C4-2B (cell line): ENCODE data around the gene FAM135A.

ENCODE experiments used
- ZFX ChIP-seq: fragments of 450-650 bp; IDR thresholded peaks from 2 replicates; pipeline ENCODE4 v1.6.1; 2017
- TF ChIP-seq, protein P1 (sequence below): fragments of 450-650 bp; conservative IDR thresholded peaks from 2 replicates; pipeline ENCODE4 v1.5.1; 2017; ENCODE audit warnings: mild to moderate bottlenecking

DNA sequence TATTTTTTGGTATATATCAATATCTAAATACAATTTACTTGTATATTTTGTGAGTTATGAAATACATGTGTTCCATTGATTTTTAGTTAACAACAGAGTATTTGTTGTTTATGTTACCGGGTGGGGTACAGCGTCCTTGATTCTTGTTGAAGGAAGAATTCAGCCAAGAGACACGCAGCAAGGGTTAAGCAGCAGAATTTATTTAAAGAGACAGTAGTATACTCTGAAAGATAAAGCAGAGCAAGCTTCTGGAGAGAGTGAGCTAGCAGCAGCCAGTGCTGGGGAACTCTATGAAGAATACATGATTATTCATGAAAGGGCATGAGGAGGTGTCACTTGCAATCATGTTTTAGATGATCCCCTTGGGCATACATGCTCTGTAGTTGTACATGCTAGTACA is 76.1 kb downstream of the FAM135A start:
- TF ChIP-seq ZFX: no peak
- TF ChIP-seq, protein P1, sequence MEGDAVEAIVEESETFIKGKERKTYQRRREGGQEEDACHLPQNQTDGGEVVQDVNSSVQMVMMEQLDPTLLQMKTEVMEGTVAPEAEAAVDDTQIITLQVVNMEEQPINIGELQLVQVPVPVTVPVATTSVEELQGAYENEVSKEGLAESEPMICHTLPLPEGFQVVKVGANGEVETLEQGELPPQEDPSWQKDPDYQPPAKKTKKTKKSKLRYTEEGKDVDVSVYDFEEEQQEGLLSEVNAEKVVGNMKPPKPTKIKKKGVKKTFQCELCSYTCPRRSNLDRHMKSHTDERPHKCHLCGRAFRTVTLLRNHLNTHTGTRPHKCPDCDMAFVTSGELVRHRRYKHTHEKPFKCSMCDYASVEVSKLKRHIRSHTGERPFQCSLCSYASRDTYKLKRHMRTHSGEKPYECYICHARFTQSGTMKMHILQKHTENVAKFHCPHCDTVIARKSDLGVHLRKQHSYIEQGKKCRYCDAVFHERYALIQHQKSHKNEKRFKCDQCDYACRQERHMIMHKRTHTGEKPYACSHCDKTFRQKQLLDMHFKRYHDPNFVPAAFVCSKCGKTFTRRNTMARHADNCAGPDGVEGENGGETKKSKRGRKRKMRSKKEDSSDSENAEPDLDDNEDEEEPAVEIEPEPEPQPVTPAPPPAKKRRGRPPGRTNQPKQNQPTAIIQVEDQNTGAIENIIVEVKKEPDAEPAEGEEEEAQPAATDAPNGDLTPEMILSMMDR: no peak
